SIG-M5 treated with dmso at 0.1 percent for 504 hours (cell line): ENCODE data around the gene IZUMO2.
"Not testable (repeated sequence)": the region's sequence is repeated elsewhere in the genome, so short reads cannot be mapped to it uniquely, and the experiment has no call there.

Source experiments
- DNase-seq: peaks from one replicate; lab custom pipeline; 2025; ENCODE audit not compliant: unreplicated experiment; lab: John Stamatoyannopoulos, UW

Gene IZUMO2

GRCh38 chr19:50187937-50188336 lies 24.9 kb upstream of the IZUMO2 start:
- DNase-seq: no peak

GRCh38 chr19:50184196-50184595 lies 21.1 kb upstream of the IZUMO2 start:
- DNase-seq: no peak

- no peak for DNase-seq
Measured at GRCh38 chr19:50181121-50181520, 18.0 kb upstream of the IZUMO2 start.

- DNase-seq: no peak
Measured at GRCh38 chr19:50178859-50179537, 15.9 kb upstream of the IZUMO2 start.

- no peak for DNase-seq
Measured at GRCh38 chr19:50178320-50178719, 15.2 kb upstream of the IZUMO2 start.

GRCh38 chr19:50176775-50177174 lies 13.7 kb upstream of the IZUMO2 start:
- no peak for DNase-seq

- no peak for DNase-seq
Measured at GRCh38 chr19:50175924-50176323, 12.8 kb upstream of the IZUMO2 start.

- DNase-seq: no peak
Measured at GRCh38 chr19:50174100-50174793, 11.2 kb upstream of the IZUMO2 start.

- DNase-seq: no peak
Measured at GRCh38 chr19:50173127-50173526, 10.0 kb upstream of the IZUMO2 start.

GRCh38 chr19:50172726-50173125 lies 9.6 kb upstream of the IZUMO2 start:
- no peak for DNase-seq

GRCh38 chr19:50171752-50172151 lies 8.7 kb upstream of the IZUMO2 start:
- DNase-seq: no peak

GRCh38 chr19:50167314-50167721 lies 4.2 kb upstream of the IZUMO2 start:
- DNase-seq: no peak

GRCh38 chr19:50159078-50159477 lies 4.0 kb downstream of the IZUMO2 start:
- DNase-seq: no peak

GRCh38 chr19:50158577-50158976 lies 4.5 kb downstream of the IZUMO2 start:
- no peak for DNase-seq

GRCh38 chr19:50155520-50156109 lies 7.5 kb downstream of the IZUMO2 start:
- no peak for DNase-seq

GRCh38 chr19:50154529-50154928 lies 8.6 kb downstream of the IZUMO2 start:
- DNase-seq: no peak

GRCh38 chr19:50152578-50152977 lies 10.5 kb downstream of the IZUMO2 start:
- no peak for DNase-seq

GRCh38 chr19:50148528-50148927 lies 14.6 kb downstream of the IZUMO2 start:
- no peak for DNase-seq

- peak; percentile 75 for DNase-seq
Measured at GRCh38 chr19:50147462-50148423, 15.3 kb downstream of the IZUMO2 start.

- not testable (repeated sequence) for DNase-seq
Measured at GRCh38 chr19:50141921-50142320, 21.2 kb downstream of the IZUMO2 start.
